Loucy (cell line): ENCODE results near the gene FYB2.

ENCODE experiments used
- H2AFZ ChIP-seq: fragments of 200-600 bp; sonication (generic); 2 replicates; pipeline ENCODE4 v1.6.0; 2016; ENCODE audit warnings: antibody characterized with exemption, mild to moderate bottlenecking, low read length, moderate library complexity
- H3F3A ChIP-seq: fragments of 200-600 bp; 2 replicates; pipeline ENCODE4 v1.6.0; 2016; ENCODE audit warnings: antibody characterized with exemption, low read depth, mild to moderate bottlenecking
- H3K27me3 ChIP-seq: fragments of 200-600 bp; sonication (generic); 2 replicates; pipeline ENCODE4 v1.6.1; 2014; ENCODE audit warnings: low read length, mild to moderate bottlenecking; ENCODE audit not compliant: insufficient read depth, poor library complexity, severe bottlenecking
- H3K36me3 ChIP-seq: fragments of 200-600 bp; sonication (generic); 2 replicates; pipeline ENCODE4 v1.6.1; 2016; ENCODE audit warnings: low read length; ENCODE audit not compliant: insufficient read depth
- H3K4me1 ChIP-seq: fragments of 200-600 bp; sonication (generic); 2 replicates; pipeline ENCODE4 v1.5.1; 2014; ENCODE audit warnings: low read length, mild to moderate bottlenecking; ENCODE audit not compliant: insufficient read depth, poor library complexity, severe bottlenecking
- H3K4me2 ChIP-seq: fragments of 200-600 bp; sonication (generic); 2 replicates; pipeline ENCODE4 v1.6.0; 2014; ENCODE audit warnings: antibody characterized with exemption, low read length, low read depth, mild to moderate bottlenecking; ENCODE audit not compliant: poor library complexity, severe bottlenecking
- H3K4me3 ChIP-seq: fragments of 200-600 bp; sonication (generic); 2 replicates; pipeline ENCODE4 v1.5.1; 2014; ENCODE audit warnings: low read length, mild to moderate bottlenecking, mixed read lengths; ENCODE audit not compliant: poor library complexity, severe bottlenecking
- H3K79me2 ChIP-seq: fragments of 200-600 bp; sonication (generic); 2 replicates; pipeline ENCODE4 v1.6.1; 2014; ENCODE audit warnings: low read length; ENCODE audit not compliant: insufficient read depth
- H3K9ac ChIP-seq: fragments of 200-600 bp; sonication (generic); 2 replicates; pipeline ENCODE4 v1.6.0; 2014; ENCODE audit warnings: mild to moderate bottlenecking, low read depth, low read length, moderate library complexity; ENCODE audit not compliant: poor library complexity, severe bottlenecking
- H3K9me2 ChIP-seq: fragments of 200-600 bp; sonication (generic); replicated peaks from 2 replicates; pipeline ENCODE4 v1.6.1; 2016; ENCODE audit warnings: low read depth, low read length, mixed read lengths
- H3K9me3 ChIP-seq: fragments of 200-600 bp; sonication (generic); 2 replicates; pipeline ENCODE4 v1.6.1; 2014; ENCODE audit warnings: mild to moderate bottlenecking, antibody characterized with exemption, low read length, low read depth; ENCODE audit not compliant: insufficient read depth
- H4K20me1 ChIP-seq: fragments of 200-600 bp; sonication (generic); 2 replicates; pipeline ENCODE4 v1.6.0; 2014; ENCODE audit warnings: antibody characterized with exemption, low read length, mild to moderate bottlenecking; ENCODE audit not compliant: insufficient read depth, poor library complexity, severe bottlenecking
- EZH2phosphoT487 ChIP-seq: fragments of 200-600 bp; IDR thresholded peaks from 2 replicates; pipeline ENCODE4 v1.6.1; 2018; ENCODE audit warnings: antibody characterized with exemption, mild to moderate bottlenecking, moderate library complexity, borderline replicate concordance
- TF ChIP-seq, protein P1 (sequence below): fragments of 200-600 bp; sonication (generic); conservative IDR thresholded peaks from 2 replicates; pipeline ENCODE4 v1.5.1; 2014; ENCODE audit warnings: mild to moderate bottlenecking, antibody characterized with exemption, low read length

The FYB2 gene

DNA sequence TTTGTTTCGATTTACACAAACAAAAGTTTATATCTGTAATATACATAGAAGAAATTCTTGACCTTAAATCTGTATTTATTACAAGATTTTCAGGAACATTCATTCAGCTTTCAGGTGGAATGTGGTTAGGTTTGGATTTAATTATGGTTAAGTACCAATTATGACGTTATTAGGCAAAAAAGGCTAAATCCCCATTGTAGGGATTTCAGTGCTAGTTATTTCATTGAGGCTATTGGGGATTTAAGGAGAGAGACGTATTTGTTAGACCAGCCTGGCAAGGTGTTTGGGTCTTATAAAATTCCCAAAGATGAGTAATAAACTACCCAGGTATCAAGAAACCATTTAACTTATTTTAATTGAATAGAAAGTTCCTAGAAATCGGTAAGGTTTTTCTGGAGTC is 148.1 kb downstream of the FYB2 start:
- no peaks in the 10 kb centered on the region for H3K36me3 ChIP-seq
- H3K4me3 ChIP-seq, result no peak overlapping the region
- no peak overlapping the region for H2AFZ ChIP-seq
- no peaks in the 10 kb centered on the region for H4K20me1 ChIP-seq
- H3K9me2 ChIP-seq, result no peaks in the 10 kb centered on the region
- no peaks in the 10 kb centered on the region for H3K27me3 ChIP-seq
- no peaks in the 10 kb centered on the region for H3K9me3 ChIP-seq
- no peaks in the 10 kb centered on the region for H3K4me1 ChIP-seq
- H3K79me2 ChIP-seq, result no peaks in the 10 kb centered on the region
- TF ChIP-seq, protein P1, sequence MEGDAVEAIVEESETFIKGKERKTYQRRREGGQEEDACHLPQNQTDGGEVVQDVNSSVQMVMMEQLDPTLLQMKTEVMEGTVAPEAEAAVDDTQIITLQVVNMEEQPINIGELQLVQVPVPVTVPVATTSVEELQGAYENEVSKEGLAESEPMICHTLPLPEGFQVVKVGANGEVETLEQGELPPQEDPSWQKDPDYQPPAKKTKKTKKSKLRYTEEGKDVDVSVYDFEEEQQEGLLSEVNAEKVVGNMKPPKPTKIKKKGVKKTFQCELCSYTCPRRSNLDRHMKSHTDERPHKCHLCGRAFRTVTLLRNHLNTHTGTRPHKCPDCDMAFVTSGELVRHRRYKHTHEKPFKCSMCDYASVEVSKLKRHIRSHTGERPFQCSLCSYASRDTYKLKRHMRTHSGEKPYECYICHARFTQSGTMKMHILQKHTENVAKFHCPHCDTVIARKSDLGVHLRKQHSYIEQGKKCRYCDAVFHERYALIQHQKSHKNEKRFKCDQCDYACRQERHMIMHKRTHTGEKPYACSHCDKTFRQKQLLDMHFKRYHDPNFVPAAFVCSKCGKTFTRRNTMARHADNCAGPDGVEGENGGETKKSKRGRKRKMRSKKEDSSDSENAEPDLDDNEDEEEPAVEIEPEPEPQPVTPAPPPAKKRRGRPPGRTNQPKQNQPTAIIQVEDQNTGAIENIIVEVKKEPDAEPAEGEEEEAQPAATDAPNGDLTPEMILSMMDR, result no peak
- H3K4me2 ChIP-seq, result no peak overlapping the region
- no peaks in the 10 kb centered on the region for H3F3A ChIP-seq
- no peak overlapping the region for H3K9ac ChIP-seq

DNA sequence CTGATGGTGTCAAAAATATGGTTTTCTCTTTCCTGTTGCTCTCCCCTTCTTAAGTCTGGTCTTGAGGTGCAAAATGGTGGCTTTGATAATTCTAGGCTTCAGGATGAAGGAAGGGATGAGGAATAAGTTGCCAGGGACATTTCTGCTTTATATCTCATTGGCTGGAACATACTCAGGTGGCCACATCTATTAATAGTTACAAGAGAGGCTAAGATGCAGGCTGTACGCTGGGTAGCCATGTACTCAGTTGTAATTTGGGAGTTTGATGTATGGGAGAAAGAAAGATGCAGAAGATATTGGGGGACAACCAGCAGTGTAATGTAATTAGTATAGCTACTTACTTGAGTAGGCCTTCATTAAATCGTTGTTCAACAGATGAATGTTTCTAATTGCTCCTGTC is 148.9 kb downstream of the FYB2 start:
- no peak for TF ChIP-seq EZH2phosphoT487
- TF ChIP-seq, protein P1, result no peak
- H3K9me2 ChIP-seq, result no peaks in the 10 kb centered on the region
- H3K27me3 ChIP-seq, result no peaks in the 10 kb centered on the region

More for the DNA sequence above, 148.9 kb downstream of the FYB2 start:
- H3K79me2 ChIP-seq, result no peaks in the 10 kb centered on the region
- no peaks in the 10 kb centered on the region for H3K36me3 ChIP-seq
- no peak overlapping the region for H3K9ac ChIP-seq
- H3K9me3 ChIP-seq, result no peaks in the 10 kb centered on the region
- H3K4me3 ChIP-seq, result no peak overlapping the region
- H3F3A ChIP-seq, result no peaks in the 10 kb centered on the region
- H3K4me2 ChIP-seq, result no peak overlapping the region
- no peak overlapping the region for H2AFZ ChIP-seq
- no peaks in the 10 kb centered on the region for H4K20me1 ChIP-seq
- no peaks in the 10 kb centered on the region for H3K4me1 ChIP-seq
